ENCODE data around the gene UCP3. TPM values are rescaled to one million over a fixed set of nuclear protein-coding genes. Genes with fewer than 3 reads are reported as not detected.
A peak's percentile ranks its signal among the peaks of the same experiment; 100 is the strongest.

UCP3 gene
- total and polyA plus RNA-seq, 10 of the 15 experiments (the other 5 are each of a cell fraction or from before 2014, with no cell fraction given) = 0.02 to 1.9 (median 0.94) TPM

DNA sequence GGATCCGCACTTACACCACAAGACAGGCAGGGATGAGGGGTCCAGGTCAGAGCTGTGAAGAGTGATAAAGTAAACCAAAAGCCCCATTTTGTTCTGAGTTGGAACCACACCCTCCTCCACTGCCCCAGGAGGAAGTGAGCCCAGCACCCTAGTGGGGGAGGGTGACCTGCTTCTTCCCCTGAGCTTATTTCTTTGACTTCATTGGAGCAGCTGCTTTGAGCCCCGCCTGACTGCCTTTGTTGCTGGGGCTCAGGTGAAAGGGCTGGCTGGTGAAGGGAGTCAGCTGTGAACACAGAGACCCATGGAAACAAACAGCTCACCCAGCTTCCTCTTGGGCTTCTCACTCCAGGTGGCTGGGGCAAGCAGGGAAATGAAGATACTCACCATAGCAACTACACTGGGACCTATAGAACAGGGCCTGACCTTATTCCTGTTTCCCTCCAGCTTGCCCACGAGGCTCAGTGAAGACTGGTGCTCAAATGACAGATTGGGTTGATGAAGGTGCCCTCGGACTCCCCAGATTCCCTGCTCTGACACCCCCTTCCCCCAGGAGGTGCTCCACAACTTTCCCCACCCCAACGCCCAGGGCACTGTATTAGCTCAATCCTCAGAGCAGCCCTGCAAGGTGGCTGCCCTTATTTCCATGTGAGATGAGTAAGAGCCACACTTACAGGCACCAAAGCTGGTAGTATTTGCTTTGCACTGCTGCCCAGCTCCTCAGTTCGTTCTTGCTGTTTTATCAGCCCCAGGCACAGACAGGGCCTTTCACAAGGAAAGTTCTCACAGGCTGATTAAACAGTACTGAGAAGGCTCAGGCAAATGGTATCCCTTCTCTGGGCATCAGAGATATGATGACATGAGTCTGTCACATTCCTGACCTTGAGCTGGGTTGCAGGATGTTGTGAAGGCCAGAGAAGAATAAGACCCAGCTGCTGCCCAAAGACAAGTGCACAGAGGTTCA lies 28.6 kb downstream of the UCP3 start (continued):
- TF ChIP-seq, protein P1, sequence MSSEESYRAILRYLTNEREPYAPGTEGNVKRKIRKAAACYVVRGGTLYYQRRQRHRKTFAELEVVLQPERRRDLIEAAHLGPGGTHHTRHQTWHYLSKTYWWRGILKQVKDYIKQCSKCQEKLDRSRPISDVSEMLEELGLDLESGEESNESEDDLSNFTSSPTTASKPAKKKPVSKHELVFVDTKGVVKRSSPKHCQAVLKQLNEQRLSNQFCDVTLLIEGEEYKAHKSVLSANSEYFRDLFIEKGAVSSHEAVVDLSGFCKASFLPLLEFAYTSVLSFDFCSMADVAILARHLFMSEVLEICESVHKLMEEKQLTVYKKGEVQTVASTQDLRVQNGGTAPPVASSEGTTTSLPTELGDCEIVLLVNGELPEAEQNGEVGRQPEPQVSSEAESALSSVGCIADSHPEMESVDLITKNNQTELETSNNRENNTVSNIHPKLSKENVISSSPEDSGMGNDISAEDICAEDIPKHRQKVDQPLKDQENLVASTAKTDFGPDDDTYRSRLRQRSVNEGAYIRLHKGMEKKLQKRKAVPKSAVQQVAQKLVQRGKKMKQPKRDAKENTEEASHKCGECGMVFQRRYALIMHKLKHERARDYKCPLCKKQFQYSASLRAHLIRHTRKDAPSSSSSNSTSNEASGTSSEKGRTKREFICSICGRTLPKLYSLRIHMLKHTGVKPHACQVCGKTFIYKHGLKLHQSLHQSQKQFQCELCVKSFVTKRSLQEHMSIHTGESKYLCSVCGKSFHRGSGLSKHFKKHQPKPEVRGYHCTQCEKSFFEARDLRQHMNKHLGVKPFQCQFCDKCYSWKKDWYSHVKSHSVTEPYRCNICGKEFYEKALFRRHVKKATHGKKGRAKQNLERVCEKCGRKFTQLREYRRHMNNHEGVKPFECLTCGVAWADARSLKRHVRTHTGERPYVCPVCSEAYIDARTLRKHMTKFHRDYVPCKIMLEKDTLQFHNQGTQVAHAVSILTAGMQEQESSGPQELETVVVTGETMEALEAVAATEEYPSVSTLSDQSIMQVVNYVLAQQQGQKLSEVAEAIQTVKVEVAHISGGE (CRISPR knock-in tag; IDR thresholded peaks at IDR 0.05) = no peak
- TF ChIP-seq SUZ12 (IDR thresholded peaks at IDR 0.05; ENCODE audit: unreplicated experiment) = no peak
- 0 out of 2 replicates have a peak, but pooled peaks have one; percentile 22 for TF ChIP-seq CBFB (IDR thresholded peaks at IDR 0.05; ENCODE audit: low read depth)
- TF ChIP-seq RUNX3 (IDR thresholded peaks at IDR 0.05; ENCODE audit: low read length) = peak; percentile 51
- no peak for TF ChIP-seq SUPT20H (IDR thresholded peaks at IDR 0.05; ENCODE audit: borderline replicate concordance, control insufficient read depth, low read depth, low read length)
- no peak for TF ChIP-seq NFXL1 (IDR thresholded peaks at IDR 0.05; ENCODE audit: borderline replicate concordance)
- no peak for TF ChIP-seq YBX1 (IDR thresholded peaks at IDR 0.05)
- no peak for TF ChIP-seq STAT1 (conservative IDR thresholded peaks at IDR 0.05)
- TF ChIP-seq, protein P2, sequence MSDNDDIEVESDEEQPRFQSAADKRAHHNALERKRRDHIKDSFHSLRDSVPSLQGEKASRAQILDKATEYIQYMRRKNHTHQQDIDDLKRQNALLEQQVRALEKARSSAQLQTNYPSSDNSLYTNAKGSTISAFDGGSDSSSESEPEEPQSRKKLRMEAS (IDR thresholded peaks at IDR 0.05; ENCODE audit: low read depth, low read length) = 0 out of 2 replicates have a peak, but pooled peaks have one; percentile 1
- TF ChIP-seq TCF7 (IDR thresholded peaks at IDR 0.05; ENCODE audit: borderline replicate concordance) = no peak
- no peak for TF ChIP-seq SMAD1 (IDR thresholded peaks at IDR 0.05; ENCODE audit: low read depth, partially characterized antibody)
- TF ChIP-seq FOXM1 (IDR thresholded peaks at IDR 0.05; ENCODE audit: low read depth, low read length) = no peak; the same call in none of the 2 replicates
- TF ChIP-seq KLF5 (IDR thresholded peaks at IDR 0.05; ENCODE audit: partially characterized antibody) = no peak
- TF ChIP-seq CHD2 (IDR thresholded peaks at IDR 0.05; ENCODE audit: borderline replicate concordance, low read depth, low read length) = peak; percentile 93
- no peak for TF ChIP-seq MYC (IDR thresholded peaks at IDR 0.05; ENCODE audit: insufficient read depth, insufficient read length, insufficient replicate concordance, low read length, severe bottlenecking)
- no peak for TF ChIP-seq RAD21 (IDR thresholded peaks at IDR 0.05; ENCODE audit: insufficient read depth, low read depth, low read length)
- TF ChIP-seq, protein P3, sequence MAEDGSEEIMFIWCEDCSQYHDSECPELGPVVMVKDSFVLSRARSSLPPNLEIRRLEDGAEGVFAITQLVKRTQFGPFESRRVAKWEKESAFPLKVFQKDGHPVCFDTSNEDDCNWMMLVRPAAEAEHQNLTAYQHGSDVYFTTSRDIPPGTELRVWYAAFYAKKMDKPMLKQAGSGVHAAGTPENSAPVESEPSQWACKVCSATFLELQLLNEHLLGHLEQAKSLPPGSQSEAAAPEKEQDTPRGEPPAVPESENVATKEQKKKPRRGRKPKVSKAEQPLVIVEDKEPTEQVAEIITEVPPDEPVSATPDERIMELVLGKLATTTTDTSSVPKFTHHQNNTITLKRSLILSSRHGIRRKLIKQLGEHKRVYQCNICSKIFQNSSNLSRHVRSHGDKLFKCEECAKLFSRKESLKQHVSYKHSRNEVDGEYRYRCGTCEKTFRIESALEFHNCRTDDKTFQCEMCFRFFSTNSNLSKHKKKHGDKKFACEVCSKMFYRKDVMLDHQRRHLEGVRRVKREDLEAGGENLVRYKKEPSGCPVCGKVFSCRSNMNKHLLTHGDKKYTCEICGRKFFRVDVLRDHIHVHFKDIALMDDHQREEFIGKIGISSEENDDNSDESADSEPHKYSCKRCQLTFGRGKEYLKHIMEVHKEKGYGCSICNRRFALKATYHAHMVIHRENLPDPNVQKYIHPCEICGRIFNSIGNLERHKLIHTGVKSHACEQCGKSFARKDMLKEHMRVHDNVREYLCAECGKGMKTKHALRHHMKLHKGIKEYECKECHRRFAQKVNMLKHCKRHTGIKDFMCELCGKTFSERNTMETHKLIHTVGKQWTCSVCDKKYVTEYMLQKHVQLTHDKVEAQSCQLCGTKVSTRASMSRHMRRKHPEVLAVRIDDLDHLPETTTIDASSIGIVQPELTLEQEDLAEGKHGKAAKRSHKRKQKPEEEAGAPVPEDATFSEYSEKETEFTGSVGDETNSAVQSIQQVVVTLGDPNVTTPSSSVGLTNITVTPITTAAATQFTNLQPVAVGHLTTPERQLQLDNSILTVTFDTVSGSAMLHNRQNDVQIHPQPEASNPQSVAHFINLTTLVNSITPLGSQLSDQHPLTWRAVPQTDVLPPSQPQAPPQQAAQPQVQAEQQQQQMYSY (CRISPR knock-in tag; IDR thresholded peaks at IDR 0.05) = no peak
- TF ChIP-seq TAF1 (IDR thresholded peaks at IDR 0.05; ENCODE audit: borderline replicate concordance, low read depth, low read length) = peak; percentile 62; the same call in 1 of the 2 replicates
- 0 out of 3 replicates have a peak, but pooled peaks of 1 of the 2 experiments have one; percentile 10 for TF ChIP-seq EGR1 (IDR thresholded peaks at IDR 0.05; ENCODE audit: borderline replicate concordance in 1 of 2, low read depth in 2 of 2, low read length in 2 of 2)
- TF ChIP-seq LARP7 (IDR thresholded peaks at IDR 0.05) = no peak
- no peak for TF ChIP-seq RBBP5 (conservative IDR thresholded peaks at IDR 0.05)
- TF ChIP-seq SP1 (IDR thresholded peaks at IDR 0.05; ENCODE audit: low read depth, low read length) = peak; percentile 55
- TF ChIP-seq SPI1 (IDR thresholded peaks at IDR 0.05; ENCODE audit: borderline replicate concordance, insufficient read depth, low read depth, low read length) = peak; percentile 95

Measured in GM12878 (cell line).